ENCODE results near the gene PLAAT3. TPM values are rescaled to one million over a fixed set of nuclear protein-coding genes. Genes with fewer than 3 reads are reported as not detected.

The PLAAT3 gene
- total RNA-seq, 1 experiment from 2014 or later: 32.6 TPM

DNA sequence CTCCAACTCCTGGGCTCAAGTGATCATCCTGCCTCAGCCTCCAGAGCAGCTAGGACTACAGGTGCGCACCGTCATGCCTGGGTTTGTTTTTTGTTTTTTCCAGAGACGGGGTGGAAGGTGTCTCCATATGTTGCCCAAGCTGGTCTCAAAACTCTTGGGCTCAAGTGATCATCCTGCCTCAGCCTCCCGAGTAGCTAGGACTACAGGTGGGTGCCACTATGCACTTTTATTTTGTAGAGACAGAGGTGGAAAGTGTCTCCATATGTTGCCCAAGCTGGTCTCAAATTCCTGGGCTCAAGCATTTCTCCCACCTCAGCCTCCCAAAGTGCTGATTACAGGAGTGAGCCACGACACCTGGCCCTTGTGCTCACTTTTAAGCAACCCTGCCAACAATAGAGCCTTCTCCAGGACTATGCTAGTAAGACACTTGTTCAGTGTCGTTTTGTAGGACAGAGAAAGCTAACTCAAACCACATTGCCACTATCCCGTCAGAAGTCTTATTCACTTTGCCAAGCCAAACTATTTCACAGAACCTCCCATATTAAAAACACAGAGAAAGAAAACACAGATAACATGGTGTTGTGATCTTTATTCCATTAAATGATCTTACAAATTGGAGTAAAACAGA lies 9.4 kb upstream of the PLAAT3 start:
- H3K9me3 ChIP-seq (ENCODE audit: control insufficient read depth, insufficient read depth, low read depth, low read length): no peaks in the 10 kb centered on the region
- H3K36me3 ChIP-seq (ENCODE audit: control insufficient read depth, insufficient read depth, low read length): peaks cover 10% of the 10 kb centered on the region; the same call in 1 of the 2 replicates
- BruUV-seq (replicated peaks): no TSS peak
- ChIA-PET CTCF (no interaction called here), POLR2A (no interaction called here)
- no peaks in the 10 kb centered on the region for H3K4me1 ChIP-seq (ENCODE audit: control insufficient read depth, insufficient read depth, low read length)
- no peak for DNase-seq (ENCODE audit: low read depth, low spot score)
- H3K27ac ChIP-seq (ENCODE audit: low read length): no peak overlapping the region
- H3K27me3 ChIP-seq (ENCODE audit: control insufficient read depth, insufficient read depth, low read length): no peaks in the 10 kb centered on the region
- TF ChIP-seq, protein P1, sequence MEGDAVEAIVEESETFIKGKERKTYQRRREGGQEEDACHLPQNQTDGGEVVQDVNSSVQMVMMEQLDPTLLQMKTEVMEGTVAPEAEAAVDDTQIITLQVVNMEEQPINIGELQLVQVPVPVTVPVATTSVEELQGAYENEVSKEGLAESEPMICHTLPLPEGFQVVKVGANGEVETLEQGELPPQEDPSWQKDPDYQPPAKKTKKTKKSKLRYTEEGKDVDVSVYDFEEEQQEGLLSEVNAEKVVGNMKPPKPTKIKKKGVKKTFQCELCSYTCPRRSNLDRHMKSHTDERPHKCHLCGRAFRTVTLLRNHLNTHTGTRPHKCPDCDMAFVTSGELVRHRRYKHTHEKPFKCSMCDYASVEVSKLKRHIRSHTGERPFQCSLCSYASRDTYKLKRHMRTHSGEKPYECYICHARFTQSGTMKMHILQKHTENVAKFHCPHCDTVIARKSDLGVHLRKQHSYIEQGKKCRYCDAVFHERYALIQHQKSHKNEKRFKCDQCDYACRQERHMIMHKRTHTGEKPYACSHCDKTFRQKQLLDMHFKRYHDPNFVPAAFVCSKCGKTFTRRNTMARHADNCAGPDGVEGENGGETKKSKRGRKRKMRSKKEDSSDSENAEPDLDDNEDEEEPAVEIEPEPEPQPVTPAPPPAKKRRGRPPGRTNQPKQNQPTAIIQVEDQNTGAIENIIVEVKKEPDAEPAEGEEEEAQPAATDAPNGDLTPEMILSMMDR (IDR thresholded peaks at IDR 0.05): no peak
- TF ChIP-seq POLR2AphosphoS5 (IDR thresholded peaks at IDR 0.05; ENCODE audit: low read depth, low read length) (peak; percentile 30; the same call in 1 of the 2 replicates), TCF7L2 (IDR thresholded peaks at IDR 0.05; ENCODE audit: low read depth, low read length) (no peak), SIN3A (IDR thresholded peaks at IDR 0.05; ENCODE audit: borderline replicate concordance, insufficient read depth, low read depth, low read length) (no peak)
- TF ChIP-seq, protein P2, sequence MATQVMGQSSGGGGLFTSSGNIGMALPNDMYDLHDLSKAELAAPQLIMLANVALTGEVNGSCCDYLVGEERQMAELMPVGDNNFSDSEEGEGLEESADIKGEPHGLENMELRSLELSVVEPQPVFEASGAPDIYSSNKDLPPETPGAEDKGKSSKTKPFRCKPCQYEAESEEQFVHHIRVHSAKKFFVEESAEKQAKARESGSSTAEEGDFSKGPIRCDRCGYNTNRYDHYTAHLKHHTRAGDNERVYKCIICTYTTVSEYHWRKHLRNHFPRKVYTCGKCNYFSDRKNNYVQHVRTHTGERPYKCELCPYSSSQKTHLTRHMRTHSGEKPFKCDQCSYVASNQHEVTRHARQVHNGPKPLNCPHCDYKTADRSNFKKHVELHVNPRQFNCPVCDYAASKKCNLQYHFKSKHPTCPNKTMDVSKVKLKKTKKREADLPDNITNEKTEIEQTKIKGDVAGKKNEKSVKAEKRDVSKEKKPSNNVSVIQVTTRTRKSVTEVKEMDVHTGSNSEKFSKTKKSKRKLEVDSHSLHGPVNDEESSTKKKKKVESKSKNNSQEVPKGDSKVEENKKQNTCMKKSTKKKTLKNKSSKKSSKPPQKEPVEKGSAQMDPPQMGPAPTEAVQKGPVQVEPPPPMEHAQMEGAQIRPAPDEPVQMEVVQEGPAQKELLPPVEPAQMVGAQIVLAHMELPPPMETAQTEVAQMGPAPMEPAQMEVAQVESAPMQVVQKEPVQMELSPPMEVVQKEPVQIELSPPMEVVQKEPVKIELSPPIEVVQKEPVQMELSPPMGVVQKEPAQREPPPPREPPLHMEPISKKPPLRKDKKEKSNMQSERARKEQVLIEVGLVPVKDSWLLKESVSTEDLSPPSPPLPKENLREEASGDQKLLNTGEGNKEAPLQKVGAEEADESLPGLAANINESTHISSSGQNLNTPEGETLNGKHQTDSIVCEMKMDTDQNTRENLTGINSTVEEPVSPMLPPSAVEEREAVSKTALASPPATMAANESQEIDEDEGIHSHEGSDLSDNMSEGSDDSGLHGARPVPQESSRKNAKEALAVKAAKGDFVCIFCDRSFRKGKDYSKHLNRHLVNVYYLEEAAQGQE (IDR thresholded peaks at IDR 0.05; ENCODE audit: insufficient read depth in 1 of 2, low read depth in 2 of 2, low read length in 1 of 2): no peak
- ATAC-seq: peak; percentile 52
- H3K4me3 ChIP-seq (ENCODE audit: low read depth in 2 of 2, low read length in 2 of 2): no peak overlapping the region
- in situ Hi-C loops (cut with HindIII; ENCODE audit: low pct_unique_long_range_greater_than_20kb, low sequenced_read_pairs): no loop called here
- intact Hi-C loops (cut with micrococcal nuclease; ENCODE audit: unreplicated experiment): no loop called here

DNA sequence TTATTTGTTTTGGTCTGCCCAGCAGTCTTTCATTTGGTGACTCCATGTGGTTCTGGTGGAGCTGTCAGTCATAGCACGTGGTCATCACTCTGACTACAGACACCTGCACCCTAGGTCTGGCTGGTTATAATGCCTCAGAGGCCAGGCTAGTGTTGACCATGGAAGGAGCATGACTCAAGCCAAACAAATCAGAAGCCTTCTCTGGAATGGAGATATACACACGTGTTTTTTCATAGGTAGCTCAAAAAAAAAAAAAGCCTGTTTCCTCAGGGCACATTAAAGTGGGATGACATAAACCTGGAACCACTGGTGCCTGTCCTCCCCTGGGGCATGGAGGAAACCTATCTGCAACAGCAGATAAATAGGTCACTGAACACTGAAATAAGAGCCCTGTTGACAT lies 8.1 kb upstream of the PLAAT3 start:
- Histone ChIP-seq H3K4me1 (ENCODE audit: control insufficient read depth, insufficient read depth, low read length) (no peaks in the 10 kb centered on the region), H3K27me3 (ENCODE audit: control insufficient read depth, insufficient read depth, low read length) (no peaks in the 10 kb centered on the region), H3K27ac (ENCODE audit: low read length) (no peak overlapping the region), H3K36me3 (ENCODE audit: control insufficient read depth, insufficient read depth, low read length) (peaks cover 3% of the 10 kb centered on the region; the same call in 1 of the 2 replicates), H3K4me3 (ENCODE audit: low read depth in 2 of 2, low read length in 2 of 2) (no peak overlapping the region), H3K9me3 (ENCODE audit: control insufficient read depth, insufficient read depth, low read depth, low read length) (no peaks in the 10 kb centered on the region)
- BruUV-seq (replicated peaks): no TSS peak
- in situ Hi-C loops (cut with HindIII; ENCODE audit: low pct_unique_long_range_greater_than_20kb, low sequenced_read_pairs) (no loop called here), intact Hi-C loops (cut with micrococcal nuclease; ENCODE audit: unreplicated experiment) (no loop called here)
- ATAC-seq: 0 out of 2 replicates have a peak, but pooled peaks have one; percentile 27
- TF ChIP-seq SIN3A (IDR thresholded peaks at IDR 0.05; ENCODE audit: borderline replicate concordance, insufficient read depth, low read depth, low read length): no peak
- no peak for TF ChIP-seq TCF7L2 (IDR thresholded peaks at IDR 0.05; ENCODE audit: low read depth, low read length)
- TF ChIP-seq, protein P2 (IDR thresholded peaks at IDR 0.05; ENCODE audit: insufficient read depth in 1 of 2, low read depth in 2 of 2, low read length in 1 of 2): no peak
- TF ChIP-seq, protein P1 (IDR thresholded peaks at IDR 0.05): no peak
- no peak for TF ChIP-seq POLR2AphosphoS5 (IDR thresholded peaks at IDR 0.05; ENCODE audit: low read depth, low read length)
- ChIA-PET CTCF (interaction anchor here (0.9 kb wide), 1 partner anchor 18 kb away, joined by 9 read pairs; no protein-coding TSS in a partner anchor), POLR2A (no interaction called here)
- DNase-seq (ENCODE audit: low read depth, low spot score): no peak
